ENCODE results near the gene PARD3.
"Not testable (repeated sequence)": the region's sequence is repeated elsewhere in the genome, so short reads cannot be mapped to it uniquely, and the experiment has no call there.

PARD3 gene

GRCh38 chr10:34089253-34089652 is 725.8 kb downstream of the PARD3 start:
- DNase-seq, result no peak

- DNase-seq, result no peak
Measured at GRCh38 chr10:34088208-34088794, 726.8 kb downstream of the PARD3 start.

- no peak for DNase-seq
Measured at GRCh38 chr10:34087095-34087418, 728.0 kb downstream of the PARD3 start.

DNA sequence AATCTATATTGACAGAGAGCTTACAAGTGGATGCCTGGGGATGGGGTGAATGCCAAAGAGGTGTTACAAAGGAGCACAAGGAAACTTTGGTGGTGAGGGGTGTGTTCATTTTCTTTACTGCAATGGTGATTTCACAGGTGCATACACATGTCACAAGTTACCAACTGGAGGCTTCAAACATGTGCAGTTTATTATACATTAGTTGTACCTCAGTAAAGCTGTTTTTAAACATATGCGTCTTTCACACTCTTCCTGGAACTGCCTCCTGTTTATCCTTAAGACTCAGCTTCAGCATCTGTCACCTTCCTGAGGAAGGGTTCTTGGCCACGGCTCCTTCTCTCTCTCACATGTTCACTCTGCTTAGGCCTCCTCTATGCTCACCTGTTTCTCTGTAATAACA is 731.5 kb downstream of the PARD3 start:
- DNase-seq, result no peak

GRCh38 chr10:34081948-34082347 is 733.1 kb downstream of the PARD3 start:
- no peak for DNase-seq

DNA sequence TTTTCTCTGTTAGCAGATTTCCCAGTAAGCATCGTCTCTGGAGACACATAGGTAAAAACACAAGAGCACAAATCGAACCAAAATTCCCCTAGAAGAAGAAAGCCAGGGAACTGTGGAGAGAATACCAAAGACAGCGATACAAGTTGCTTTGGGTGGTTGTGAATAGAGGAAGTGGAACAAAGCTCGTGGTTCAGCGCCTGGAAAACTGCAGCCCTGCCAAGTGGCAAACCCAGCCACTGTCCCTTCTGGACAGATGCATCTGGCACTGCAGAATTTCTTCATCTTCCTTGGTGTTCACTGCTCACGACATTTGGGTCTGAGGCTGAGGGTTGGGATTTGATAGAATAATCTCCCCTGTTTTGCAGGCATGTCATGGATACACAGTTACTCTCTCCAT is 733.8 kb downstream of the PARD3 start:
- peak in 2 of 56 donors; percentile 23 to 31 for DNase-seq

DNA sequence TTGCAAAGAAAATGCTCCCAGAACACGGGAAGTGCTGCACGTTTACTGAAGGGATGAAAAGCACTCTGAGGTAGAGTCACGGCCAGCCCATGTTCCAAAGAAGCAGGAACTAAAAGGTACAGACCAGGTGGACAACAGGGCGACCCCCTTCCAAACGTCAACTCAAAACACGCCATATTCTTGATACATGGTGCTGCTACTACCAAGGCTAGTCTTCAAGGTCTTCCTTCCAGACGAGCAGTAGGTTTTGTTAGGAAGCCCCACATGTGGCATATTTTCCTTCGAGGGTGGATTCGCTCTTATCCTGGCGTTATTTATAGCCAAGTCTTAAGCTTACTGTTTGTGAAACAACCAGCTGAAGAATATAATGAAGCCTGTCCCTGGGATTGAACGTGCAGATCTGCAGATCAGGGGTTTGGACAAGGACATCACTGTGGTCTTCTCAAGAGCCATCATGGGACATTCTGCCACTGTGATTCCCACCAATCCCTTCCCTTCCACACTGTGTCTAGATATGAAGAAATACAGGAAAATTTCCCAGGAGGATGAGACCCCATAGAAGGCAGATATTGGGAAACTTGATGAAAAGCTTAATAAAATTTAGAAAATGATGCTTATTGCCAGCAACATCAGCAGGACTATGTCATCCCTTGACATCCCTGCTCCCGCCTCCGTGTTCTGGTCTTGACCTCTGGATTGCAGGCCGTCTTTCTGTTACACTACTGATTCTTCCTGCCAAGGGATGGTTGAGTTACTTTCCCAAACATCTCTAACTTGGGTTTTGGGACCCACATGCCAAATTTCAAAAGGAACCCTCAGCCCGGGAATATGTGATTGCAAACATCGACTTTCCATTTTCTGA is 734.4 kb downstream of the PARD3 start:
- DNase-seq, result no peak

DNA sequence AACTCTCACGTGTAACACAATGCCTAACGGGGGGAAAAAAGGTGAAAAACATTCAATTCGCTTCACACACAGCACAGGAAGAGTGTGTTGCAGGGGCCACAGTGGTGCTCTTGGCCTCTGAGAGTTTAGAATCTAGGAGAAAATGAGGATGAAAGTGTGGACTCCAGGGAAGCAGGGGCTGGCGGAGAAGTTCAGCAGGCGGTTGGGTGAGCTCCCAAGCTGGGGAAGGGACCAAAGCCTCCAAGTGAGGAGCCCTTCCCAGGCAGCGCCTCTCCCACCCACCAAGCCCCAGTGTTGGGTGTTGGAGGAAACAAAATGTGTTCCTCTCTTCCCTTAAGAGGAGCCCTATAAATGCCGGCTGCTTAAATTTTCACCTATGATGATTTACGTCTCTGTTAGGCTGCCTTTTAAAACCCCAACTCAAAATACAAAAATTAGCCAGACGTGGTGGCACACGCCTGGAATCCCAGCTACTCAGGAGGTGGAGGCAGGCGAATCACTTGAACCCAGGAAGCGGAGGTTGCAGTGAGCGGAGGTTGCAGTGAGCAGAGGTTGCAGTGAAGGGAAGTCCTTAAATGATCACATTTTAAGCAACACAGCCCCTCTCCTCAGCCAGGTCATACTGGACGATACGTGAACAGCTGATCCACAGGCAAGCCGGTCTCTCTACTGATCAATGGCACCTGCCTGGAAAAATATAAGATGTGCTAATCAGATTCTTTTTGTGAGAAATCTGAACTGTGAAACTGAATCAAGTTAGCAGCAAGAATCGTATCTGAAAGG is 735.2 kb downstream of the PARD3 start:
- no peak for DNase-seq

DNA sequence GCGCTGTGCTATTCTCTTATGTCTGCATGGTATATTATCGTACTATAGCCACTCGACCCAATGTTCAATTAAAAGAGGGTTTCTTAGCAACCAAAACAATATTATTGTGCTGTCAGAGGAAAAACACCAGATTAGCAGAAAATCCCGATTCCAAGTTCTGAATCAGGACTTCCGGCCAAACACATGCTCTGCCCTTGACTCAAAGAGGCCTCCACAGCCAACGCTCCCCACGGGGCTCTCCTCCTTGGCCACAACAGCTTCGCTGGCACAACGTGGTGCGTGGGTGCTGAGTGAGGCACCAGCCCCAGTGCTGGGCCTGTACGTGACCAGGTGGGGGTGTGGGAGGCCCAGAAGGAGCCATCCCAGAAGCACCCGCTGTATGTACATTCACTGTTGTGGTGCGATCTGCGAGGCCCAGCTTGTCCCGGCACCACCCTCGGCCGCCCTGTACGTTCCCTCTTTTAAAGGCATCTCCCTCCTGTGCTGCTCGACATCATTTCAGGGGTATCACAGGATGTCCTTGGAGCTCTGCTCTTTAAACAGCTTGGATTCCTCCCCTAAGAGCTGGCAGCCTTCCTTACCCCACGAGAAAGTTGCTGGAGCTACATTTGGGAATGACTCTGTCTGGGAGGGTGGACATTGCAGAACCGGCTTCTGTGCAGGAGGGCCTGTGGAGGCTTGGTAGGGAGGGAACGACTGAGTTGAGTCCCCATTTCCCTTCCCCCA is 736.2 kb downstream of the PARD3 start:
- DNase-seq, result peak in 5 of 56 donors; percentile 7 to 22 (median 14)

DNA sequence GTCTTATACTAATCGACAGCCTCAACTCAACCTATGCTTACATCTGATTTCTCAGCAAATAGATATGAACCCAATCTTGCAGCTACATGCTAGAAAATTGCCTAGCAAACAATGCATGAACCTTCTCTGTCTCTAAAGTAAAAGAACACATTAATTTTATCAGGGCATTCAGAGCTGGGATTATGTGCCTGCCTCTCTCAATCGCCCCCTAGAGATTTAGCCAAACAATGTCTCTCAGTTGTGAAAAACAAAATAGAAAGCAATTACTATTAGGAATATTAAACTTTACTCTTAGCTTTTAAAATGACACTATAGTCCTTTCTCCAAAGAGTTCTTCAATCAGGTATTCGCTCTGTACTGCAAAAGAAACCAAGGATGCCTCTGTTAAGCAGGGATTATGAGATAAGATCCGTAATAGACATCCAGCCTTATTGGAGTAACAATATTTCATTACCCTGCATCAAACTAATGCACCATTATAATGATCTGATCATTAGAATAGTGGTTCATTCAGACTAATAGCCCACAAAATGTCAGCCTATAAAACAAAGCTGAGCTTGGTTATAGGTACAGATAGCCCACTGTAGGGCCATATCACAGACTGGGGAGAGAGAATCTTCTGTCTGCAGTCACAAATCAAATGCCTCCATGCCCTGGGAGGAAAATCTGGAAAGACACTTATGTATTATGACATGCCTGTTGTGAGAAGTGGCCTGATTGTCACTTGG is 736.9 kb downstream of the PARD3 start:
- no peak for DNase-seq

- no peak for DNase-seq
Measured at GRCh38 chr10:34076443-34076842, 738.7 kb downstream of the PARD3 start.

GRCh38 chr10:34075254-34075926 is 739.7 kb downstream of the PARD3 start:
- DNase-seq, result no peak

DNA sequence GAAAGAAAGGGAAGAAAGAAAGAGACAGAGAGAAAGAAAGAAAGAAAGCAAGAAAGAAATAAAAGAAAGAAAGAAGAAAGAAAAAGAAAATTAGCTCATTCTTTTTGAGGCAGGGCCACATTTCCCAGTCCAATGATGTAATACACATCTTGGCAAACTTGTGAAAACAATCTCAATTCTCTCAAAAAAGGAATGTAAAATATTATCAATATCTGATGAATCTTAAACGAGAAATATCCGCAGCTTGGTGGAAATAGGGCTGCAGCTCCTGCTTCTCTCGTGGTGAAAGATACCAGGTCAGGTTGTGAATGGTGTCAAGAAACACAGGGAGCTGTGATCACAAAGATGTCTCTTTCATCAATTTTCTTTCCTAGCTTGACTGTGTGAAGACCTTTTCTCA is 741.0 kb downstream of the PARD3 start:
- DNase-seq, result no peak

DNA sequence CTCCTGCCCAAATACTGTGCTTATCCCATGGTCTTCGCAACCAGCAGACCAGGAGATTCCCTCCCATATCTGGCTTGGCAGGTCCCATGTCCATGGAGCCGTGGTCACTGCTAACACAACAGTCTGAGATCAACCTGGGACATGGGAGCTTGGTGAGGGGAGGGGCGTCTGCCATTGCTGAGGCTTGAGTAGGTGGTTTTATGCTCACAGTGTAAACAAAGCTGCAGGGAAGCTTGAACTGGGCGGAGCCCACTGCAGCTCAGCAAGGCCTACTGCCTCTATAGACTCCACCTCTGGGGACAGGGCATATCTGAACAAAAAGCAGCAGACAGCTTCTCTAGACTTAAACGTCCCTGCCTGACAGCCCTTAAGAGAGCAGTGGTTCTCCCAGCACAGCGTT is 747.4 kb downstream of the PARD3 start:
- DNase-seq, result not testable (repeated sequence)

DNA sequence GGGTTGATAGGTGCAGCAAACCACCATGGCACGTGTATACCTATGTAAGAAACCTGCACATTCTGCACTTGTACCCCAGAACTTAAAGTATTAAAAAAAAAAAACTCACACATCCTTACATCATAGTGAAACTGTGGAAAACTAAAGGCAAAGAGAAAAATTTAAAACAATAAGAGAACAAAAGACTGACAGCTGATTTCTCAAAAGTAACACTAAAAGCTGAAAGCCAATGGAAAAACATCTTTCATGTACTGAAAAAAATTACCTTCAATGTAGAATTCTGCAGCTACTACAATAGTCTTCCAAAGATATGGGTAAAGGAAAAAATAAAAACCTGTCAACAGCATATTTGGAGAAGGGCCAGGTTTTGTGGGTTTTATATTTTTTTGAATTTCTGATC is 751.5 kb downstream of the PARD3 start:
- DNase-seq, result no peak

DNA sequence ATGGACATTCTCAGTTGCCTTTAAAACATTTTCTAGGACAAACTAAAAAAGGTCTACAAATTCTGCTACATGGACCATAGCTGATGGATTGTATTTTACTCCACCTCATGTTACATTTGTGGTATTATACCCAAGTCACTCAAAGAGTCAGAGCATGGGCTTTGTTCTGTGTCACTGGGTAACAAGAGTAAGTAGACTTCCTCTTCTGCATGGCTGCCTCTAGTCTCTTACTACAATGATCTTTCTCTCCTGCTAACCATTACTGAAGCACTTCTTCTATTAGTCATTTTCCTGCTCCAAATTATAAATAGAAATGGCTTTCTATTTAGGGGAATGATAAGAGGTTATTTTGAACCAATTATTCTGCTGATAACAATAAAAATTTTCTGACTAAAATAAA is 753.3 kb downstream of the PARD3 start:
- DNase-seq, result no peak

Data from amygdala (tissue), 56 donors.